GM12801 (cell line): Measurements from ENCODE around the gene PTPRF.

ENCODE experiments used
- TF ChIP-seq, protein P1 (sequence below): IDR thresholded peaks from one replicate; pipeline ENCODE4 v1.5.1; 2011; ENCODE audit warnings: control low read depth; ENCODE audit not compliant: insufficient read length; ENCODE audit errors: extremely low read depth

PTPRF gene

DNA sequence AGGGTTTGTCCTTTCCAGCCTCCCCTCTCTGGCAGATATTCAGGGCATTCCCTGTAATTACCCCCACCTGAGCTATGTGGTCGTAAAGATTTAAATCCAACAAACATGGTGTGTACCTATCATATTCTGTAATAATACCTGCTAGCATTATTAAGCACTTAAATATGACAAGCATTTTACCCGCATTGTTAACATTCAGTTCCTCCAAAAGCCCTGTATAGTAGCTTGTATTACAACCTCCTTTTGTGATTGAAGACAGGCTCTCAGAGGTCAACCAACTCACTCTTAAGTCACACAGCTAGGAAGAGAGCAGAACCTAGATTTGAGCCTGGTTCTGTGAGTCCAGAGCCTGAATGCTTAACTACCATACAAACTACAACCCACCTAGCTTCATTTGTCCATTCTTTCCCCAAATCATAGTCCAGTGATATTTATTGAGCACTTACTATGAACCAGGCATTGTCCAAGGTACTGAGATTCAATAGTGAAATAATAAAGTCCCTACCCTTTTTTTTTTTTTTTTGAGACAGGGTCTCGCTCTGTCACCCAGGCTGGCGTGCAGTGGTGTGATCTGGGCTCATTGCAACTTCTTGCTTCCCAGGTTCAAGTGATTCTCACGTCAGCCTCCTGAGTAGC, 105.4 kb downstream of the PTPRF start:
- TF ChIP-seq, protein P1, sequence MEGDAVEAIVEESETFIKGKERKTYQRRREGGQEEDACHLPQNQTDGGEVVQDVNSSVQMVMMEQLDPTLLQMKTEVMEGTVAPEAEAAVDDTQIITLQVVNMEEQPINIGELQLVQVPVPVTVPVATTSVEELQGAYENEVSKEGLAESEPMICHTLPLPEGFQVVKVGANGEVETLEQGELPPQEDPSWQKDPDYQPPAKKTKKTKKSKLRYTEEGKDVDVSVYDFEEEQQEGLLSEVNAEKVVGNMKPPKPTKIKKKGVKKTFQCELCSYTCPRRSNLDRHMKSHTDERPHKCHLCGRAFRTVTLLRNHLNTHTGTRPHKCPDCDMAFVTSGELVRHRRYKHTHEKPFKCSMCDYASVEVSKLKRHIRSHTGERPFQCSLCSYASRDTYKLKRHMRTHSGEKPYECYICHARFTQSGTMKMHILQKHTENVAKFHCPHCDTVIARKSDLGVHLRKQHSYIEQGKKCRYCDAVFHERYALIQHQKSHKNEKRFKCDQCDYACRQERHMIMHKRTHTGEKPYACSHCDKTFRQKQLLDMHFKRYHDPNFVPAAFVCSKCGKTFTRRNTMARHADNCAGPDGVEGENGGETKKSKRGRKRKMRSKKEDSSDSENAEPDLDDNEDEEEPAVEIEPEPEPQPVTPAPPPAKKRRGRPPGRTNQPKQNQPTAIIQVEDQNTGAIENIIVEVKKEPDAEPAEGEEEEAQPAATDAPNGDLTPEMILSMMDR: no peak

DNA sequence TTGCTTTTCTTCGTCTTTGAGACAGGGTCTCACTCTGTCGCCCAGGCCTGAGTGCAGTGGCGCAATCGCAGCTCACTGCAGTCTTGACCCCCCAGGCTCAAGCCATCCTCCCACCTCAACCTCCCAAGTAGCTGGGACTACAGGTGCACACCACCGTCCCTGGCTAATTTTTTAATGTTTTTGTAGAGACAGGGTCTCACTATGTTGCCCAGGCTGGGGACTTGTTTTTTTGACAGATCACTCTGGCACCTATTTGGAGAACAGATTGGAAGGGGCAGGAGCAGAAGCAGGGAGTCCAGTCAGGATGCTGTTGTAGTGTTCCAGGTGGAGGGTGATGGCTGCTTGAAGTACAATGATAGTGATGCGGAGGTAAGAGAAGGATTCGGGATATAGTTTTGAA, 106.6 kb downstream of the PTPRF start:
- TF ChIP-seq, protein P1: no peak

DNA sequence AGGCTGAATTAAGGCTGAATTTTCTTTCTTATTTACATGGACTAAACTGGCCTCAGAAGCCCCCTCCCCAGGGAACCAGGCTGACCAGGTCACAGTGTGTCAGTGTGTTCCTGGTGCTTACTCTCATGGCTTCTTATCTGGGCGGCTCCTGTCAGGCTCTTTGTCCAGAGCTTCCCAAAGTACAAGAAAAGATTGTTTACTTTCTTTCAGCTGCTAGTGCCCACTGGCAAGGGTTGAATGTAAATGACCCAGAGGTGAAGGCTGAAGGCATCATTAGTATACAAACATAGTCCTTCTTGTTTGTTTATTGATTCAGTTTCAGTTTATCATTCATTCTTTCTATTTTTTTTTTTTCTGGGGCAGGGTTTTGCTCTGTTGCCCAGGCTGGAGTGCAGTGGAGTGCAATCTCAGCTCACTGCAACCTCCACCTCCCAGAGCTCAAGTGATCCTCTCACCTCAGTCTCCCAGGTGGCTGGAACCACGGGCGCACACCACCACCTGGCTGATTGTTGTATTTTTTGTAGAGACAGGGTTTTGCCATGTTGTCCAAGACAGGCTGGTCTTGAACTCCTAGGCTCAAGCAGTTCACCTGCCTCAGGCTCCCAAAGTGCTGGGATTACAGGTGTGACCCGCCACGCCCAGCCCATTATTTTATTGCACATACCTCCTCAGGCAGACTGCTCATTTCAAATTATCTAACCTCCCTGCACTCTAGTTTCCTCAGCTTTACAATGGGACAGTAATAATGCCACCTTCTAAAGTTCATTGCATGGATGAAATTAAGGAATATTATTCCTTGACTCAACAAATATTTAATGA, 109.5 kb downstream of the PTPRF start:
- TF ChIP-seq, protein P1: no peak

DNA sequence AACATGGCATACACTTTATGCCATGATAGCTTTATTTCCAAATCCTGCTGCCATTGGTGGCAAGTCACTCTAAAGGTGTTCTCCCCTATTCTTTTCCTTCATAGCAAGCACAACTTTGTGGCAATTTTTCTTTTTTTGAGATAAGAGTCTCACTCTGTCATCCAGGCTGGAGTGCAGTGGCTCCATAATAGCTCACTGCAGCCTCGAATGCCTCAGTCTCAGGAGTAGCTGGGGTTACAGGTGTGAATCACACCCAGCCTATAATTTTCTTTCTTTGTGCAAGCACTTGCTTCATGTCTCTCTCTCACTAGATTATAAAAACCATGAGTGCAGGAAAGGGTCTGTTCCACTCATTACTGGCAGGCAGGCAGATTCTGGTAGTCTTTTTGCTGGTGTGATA, 113.9 kb downstream of the PTPRF start:
- TF ChIP-seq, protein P1: no peak

DNA sequence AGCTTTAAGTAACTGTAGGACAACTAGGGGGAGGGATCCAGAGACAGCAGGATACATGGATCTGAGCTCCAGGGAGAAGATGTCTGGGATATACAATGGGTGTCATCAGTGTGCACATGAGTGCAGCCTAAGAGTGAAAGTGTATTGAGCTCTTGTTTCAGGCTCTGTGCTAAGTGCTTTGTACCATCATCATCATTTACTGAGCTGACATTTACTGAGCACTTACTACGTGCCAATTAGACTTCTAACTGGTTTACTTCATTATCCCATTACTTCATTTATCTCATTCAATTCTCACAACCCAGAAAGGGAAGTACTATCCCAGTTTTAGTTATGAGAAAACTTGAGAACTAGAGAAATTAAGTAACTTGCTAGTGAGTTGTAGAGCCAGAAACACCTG, 114.8 kb downstream of the PTPRF start:
- TF ChIP-seq, protein P1: no peak

DNA sequence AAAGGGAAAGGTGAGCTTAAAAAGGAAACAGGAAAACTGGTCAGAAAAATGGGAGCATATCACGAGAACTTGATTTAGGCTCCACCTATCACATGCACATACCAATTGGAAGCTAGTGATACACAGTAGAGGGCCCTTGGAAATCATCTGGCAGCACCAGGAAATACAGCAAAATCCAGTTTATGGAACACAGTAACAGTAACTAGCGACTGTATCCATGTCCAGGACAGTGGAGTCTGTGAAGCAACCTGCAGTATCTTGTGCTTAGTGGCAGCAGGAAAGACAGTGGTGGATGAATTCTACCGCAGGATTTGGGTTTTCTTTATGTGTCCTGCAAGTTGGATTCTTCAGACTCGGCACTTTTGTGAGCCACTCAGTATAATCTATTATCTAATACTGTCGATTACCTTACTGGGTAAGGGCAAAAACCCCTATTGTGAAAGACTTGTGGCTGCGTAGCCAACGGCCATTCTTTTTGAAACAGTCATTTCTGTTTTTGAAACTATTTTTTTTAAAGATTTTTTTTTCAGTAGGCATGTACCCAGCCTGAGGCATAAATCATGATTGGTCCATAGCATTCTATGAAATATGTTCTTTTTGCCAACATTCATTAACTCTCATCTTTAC, 117.7 kb downstream of the PTPRF start:
- TF ChIP-seq, protein P1: no peak

DNA sequence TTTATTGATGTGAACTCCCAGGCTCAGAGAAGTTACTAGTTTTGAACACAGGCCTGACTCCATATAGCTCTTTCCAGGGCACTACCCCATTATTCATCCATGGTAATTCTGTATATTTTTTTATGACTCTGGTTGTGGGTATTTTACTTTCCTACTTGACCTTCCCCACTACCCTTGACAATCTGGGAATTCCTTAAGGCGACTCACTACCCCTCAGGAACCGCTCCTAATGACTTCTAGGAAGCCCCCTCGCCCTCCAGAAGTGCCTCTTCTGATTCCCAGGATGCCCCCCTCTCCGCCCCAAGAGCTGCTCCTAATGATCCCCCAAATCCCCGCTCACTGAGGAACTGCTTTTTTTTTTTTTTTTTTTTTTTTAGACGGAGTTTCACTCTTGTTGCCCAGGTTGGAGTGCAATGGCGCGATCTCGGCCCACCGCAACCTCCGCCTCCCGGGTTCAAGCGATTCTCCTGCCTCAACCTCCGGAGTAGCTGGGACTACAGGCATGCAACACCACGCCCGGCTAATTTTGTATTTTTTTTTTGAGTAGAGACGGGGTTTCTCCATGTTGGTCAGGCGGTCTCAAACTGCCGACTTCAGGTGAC, 118.3 kb downstream of the PTPRF start:
- TF ChIP-seq, protein P1: no peak
